ENCODE results near the gene KRTAP10-5. TPM values are rescaled to one million over a fixed set of nuclear protein-coding genes. Genes with fewer than 3 reads are reported as not detected.
A peak's percentile ranks its signal among the peaks of the same experiment; 100 is the strongest.
"Not testable (repeated sequence)": the region's sequence is repeated elsewhere in the genome, so short reads cannot be mapped to it uniquely, and the experiment has no call there.

KRTAP10-5 gene
- total RNA-seq, 2 experiments from 2014 or later, result not detected

DNA sequence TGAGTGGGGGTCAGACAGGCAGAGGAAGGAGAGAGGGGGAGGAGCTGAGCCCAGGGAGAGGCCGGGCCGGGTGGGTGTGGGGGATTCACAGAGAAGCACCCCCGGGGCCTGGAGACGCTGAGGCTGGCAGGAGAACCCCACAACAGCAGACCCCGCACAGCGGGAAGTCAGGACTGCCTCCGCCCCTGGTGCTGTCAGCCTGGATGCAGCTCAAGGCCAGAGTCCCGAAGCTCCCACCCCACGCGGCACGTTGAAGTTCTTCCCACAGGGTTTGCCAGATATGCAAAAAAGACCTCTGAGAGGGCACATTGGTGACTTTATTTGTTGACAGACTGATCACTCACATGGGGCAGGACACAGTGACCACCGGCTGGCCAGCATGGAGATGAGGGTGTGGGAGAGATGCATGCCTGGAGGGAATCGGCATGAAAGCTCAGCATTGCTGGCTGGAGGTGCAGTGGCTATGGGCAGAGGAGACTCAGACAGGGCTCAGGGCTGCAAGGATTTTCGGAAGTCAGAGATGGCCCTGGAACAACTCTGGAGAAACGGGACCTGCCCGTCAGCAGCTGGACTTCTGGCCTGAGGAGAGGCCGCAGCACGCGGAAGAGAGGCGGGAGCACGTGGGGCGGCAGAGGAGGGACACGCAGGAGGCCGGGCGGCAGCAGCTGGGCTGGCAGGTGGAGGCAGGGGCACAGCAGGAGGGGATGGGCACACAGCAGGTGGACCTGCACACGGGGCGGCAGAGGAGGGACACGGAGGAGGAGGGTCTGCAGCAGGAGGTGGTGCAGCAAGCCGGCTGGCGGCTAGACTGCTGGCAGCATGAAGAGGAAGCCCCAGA is 22.7 kb downstream of the KRTAP10-5 start:
- CTCF ChIA-PET, result no interaction called here
- H3K4me3 Mint-ChIP-seq, result no peak overlapping the region
- no peak for DNase-seq
- H3K36me3 Mint-ChIP-seq (ENCODE audit: low read depth), result no peaks in the 10 kb centered on the region
- no peaks in the 10 kb centered on the region for H3K4me1 Mint-ChIP-seq (ENCODE audit: low read depth)
- H3K27me3 Mint-ChIP-seq (ENCODE audit: low read depth), result no peaks in the 10 kb centered on the region
- peaks cover 18% of the 10 kb centered on the region for H3K9me3 Mint-ChIP-seq
- H3K27ac Mint-ChIP-seq, result no peak overlapping the region
- intact Hi-C loops (cut with micrococcal nuclease), result no loop called here

DNA sequence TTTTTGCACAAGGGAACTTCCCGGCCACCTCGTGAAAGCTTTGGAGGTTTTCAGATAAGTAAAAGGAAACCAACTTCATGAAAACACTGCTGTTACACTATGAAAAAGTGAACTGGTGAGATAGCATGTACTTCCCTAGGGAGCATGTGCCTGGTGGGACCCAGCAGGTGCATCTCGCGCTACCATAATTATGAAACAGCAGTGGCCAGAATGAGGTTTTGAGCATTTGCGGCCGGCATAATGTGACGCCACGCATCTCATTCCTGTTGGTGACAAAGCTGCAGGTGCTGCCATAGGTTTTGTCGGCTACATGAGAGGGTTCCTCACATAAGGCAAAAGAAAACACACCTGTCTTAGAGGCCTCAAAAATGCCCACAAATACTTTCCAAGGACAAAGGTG is 23.5 kb downstream of the KRTAP10-5 start:
- H3K36me3 Mint-ChIP-seq (ENCODE audit: low read depth), result no peaks in the 10 kb centered on the region
- no peak overlapping the region for H3K4me3 Mint-ChIP-seq
- intact Hi-C loops (cut with micrococcal nuclease), result no loop called here
- H3K9me3 Mint-ChIP-seq, result peaks cover 13% of the 10 kb centered on the region
- H3K4me1 Mint-ChIP-seq (ENCODE audit: low read depth), result no peaks in the 10 kb centered on the region
- no peak for DNase-seq
- CTCF ChIA-PET, result no interaction called here
- H3K27me3 Mint-ChIP-seq (ENCODE audit: low read depth), result no peaks in the 10 kb centered on the region
- H3K27ac Mint-ChIP-seq, result no peak overlapping the region

DNA sequence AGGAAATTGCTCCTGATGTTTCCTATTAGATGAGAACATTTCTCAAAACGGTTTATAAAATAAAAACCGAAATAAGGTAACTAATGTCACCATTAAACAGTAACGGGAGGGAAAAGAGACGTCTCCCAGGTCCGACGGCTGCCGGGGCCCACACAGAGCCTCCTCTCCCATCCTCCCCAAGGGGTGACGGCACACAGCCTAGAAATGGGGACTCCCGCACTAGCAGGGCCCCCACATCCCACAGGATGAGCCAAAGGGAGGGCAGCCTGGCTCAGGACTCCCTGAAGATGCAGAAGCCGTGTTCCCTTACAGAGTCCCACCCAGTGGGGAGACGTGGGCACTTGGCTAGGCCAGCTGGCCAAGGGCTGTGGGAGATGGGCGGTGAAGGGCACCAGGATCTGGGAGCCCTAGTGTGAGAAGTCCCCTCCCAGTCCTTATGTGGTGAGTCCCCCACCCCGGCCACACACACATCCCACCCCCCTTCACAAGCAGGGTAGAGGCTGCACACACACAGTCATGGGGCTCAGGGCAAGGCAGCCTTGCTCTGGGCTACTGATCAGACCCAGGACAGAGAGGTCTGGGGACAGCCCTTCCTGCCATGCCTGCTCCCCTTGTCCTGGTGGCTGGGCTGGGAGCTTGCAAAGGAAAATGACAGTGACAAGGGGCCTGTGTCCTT is 25.1 kb downstream of the KRTAP10-5 start:
- Mint-ChIP-seq H3K9me3 (peaks cover 8% of the 10 kb centered on the region), H3K4me3 (no peak overlapping the region), H3K36me3 (ENCODE audit: low read depth) (no peaks in the 10 kb centered on the region), H3K4me1 (ENCODE audit: low read depth) (no peaks in the 10 kb centered on the region), H3K27ac (no peak overlapping the region), H3K27me3 (ENCODE audit: low read depth) (no peaks in the 10 kb centered on the region)
- DNase-seq, result no peak
- CTCF ChIA-PET, result no interaction called here
- intact Hi-C loops (cut with micrococcal nuclease), result no loop called here

DNA sequence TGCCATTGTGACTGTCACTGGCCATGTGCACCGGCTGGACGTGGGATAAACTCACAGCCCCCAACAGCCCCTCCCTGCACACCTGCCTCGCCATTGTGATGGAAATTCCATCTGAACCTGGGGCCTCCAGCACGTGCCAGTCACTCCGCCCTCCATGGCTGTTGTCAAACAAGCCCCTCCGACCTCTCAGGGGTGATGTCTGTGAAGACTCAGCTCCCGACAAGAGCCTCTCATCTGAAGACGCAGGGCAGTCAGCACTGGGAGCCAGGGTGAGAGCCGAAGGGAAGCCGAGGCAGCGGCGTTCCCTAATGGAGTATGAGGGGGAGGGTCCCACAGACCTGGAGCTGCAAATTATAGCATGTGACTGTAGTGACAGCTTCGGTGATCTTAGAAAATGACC is 27.7 kb downstream of the KRTAP10-5 start:
- CTCF ChIA-PET, result no interaction called here
- H3K27me3 Mint-ChIP-seq (ENCODE audit: low read depth), result no peaks in the 10 kb centered on the region
- peaks cover 13% of the 10 kb centered on the region for H3K4me1 Mint-ChIP-seq (ENCODE audit: low read depth)
- H3K27ac Mint-ChIP-seq, result no peak overlapping the region
- intact Hi-C loops (cut with micrococcal nuclease), result no loop called here
- DNase-seq, result no peak
- H3K9me3 Mint-ChIP-seq, result peaks cover 8% of the 10 kb centered on the region
- H3K36me3 Mint-ChIP-seq (ENCODE audit: low read depth), result peaks cover 3% of the 10 kb centered on the region
- H3K4me3 Mint-ChIP-seq, result no peak overlapping the region

DNA sequence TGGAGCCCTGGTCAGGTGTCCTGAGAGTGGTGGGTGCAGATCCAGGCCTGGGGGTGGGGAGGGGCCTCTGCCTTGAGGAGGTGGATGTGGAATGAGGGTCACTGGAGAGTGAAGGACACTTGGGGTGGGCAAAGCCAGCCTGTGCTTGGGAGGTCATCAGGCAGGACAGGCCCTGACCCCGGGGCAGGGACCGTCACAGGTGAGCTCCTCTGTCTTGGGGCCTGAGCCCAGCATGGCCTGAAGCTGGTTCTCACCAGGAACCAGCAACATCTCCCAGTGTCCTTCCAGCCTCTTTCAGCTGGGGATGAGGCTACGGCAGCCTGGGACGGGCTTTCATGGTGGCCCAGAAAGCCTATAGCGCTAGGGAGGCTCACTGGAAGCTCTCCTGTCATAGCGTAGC is 28.3 kb downstream of the KRTAP10-5 start:
- H3K4me1 Mint-ChIP-seq (ENCODE audit: low read depth), result peaks cover 19% of the 10 kb centered on the region
- no peak overlapping the region for H3K27ac Mint-ChIP-seq
- DNase-seq, result no peak
- H3K27me3 Mint-ChIP-seq (ENCODE audit: low read depth), result no peaks in the 10 kb centered on the region
- no peak overlapping the region for H3K4me3 Mint-ChIP-seq
- peaks cover 13% of the 10 kb centered on the region for H3K9me3 Mint-ChIP-seq
- intact Hi-C loops (cut with micrococcal nuclease), result no loop called here
- CTCF ChIA-PET, result no interaction called here
- H3K36me3 Mint-ChIP-seq (ENCODE audit: low read depth), result peaks cover 8% of the 10 kb centered on the region

DNA sequence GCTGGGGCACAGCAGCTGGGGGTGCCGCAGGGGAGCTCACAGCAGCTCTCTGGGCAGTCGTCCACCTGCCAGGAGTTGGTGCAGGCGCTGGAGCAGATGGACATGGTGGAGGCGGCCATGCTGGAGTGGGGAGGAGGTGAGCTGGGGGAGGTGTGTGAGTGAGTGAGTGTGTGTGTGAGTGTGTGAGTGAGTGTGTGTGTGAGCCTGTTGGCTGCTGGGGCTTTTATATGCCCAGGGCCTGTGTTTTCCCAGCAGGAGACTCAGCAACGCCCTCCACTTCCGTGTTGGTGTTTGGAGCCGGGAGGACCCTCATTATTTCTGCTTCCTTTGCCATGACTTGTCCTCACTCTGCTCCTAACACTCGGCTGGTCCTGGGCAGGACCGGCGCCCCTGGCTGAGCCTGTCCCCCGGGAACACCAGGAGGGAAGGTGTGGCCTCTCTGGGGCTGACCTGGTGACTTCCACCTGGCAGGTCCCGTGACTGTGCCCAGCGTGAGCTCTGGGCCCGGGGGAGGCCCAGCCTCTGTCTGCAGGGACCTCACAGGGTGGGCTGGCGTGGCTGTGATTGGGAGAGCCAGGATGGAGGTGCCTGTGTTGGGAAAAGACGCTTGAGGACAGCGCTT is 29.0 kb downstream of the KRTAP10-5 start, which contains the start of gene KRTAP10-2:
Gene KRTAP10-2 (minus strand): TSS at position 166 of the 622 bp plus-strand sequence. CDS start 47 bp downstream, at position 119.
- CTCF ChIA-PET, result no interaction called here

DNA sequence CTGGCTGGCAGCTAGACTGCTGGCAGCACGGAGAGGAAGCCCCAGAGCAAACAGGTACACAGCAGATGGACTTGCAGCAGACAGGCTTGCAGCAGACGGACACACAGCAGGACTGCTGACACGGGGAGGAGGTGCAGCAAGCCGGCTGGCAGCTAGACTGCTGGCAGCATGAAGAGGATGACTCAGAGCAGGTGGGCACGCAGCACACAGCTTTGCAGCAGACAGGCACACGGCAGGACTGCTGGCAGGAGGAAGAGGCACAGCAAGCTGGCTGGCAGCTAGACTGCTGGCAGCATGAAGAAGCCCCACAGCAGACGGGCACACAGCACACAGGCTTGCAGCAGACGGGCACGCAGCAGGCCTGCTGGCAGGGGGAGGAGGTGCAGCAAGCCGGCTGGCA is 29.6 kb downstream of the KRTAP10-5 start:
- no peak overlapping the region for H3K27ac Mint-ChIP-seq
- peaks cover 15% of the 10 kb centered on the region for H3K36me3 Mint-ChIP-seq (ENCODE audit: low read depth)
- no peak for DNase-seq
- intact Hi-C loops (cut with micrococcal nuclease), result loop anchor here (2.0 kb wide), 1 partner anchor 78 kb away; no protein-coding TSS in a partner anchor
- H3K9me3 Mint-ChIP-seq, result peaks cover 20% of the 10 kb centered on the region
- no peak overlapping the region for H3K4me3 Mint-ChIP-seq
- no peaks in the 10 kb centered on the region for H3K27me3 Mint-ChIP-seq (ENCODE audit: low read depth)
- CTCF ChIA-PET, result no interaction called here
- H3K4me1 Mint-ChIP-seq (ENCODE audit: low read depth), result peaks cover 25% of the 10 kb centered on the region

More for the DNA sequence above, 29.0 kb downstream of the KRTAP10-5 start, which contains the start of gene KRTAP10-2:
- no peaks in the 10 kb centered on the region for H3K27me3 Mint-ChIP-seq (ENCODE audit: low read depth)
- H3K4me1 Mint-ChIP-seq (ENCODE audit: low read depth), result peaks cover 25% of the 10 kb centered on the region
- no peak within 1 kb of the TSS for H3K27ac Mint-ChIP-seq
- intact Hi-C loops (cut with micrococcal nuclease), result loop anchor here (2.0 kb wide), 1 partner anchor 77 kb away; no protein-coding TSS in a partner anchor
- H3K36me3 Mint-ChIP-seq (ENCODE audit: low read depth), result peaks cover 14% of the 10 kb centered on the region
- peaks cover 20% of the 10 kb centered on the region for H3K9me3 Mint-ChIP-seq
- no peak for DNase-seq
- H3K4me3 Mint-ChIP-seq, result no peak within 1 kb of the TSS

DNA sequence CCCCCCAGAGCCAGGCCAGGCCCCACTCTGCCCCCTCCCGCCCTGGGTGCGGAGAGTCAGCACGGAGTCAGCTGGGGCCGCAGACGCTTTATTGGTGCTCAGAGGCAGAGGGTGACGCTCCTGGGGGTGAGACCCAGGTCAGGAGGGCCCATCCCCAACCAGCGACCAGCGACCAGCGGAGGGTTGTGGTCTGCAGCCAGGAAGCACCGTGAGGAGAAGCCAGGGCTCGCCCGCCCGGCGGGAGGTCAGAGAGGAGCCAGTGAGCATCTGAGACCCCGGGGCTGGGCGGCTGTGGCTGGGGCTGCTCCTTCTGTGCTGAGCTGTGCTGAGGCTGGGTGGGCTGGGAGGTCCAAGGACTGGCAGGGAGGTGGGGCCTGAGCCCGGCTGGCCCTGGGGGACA is 30.1 kb downstream of the KRTAP10-5 start:
- DNase-seq; H3K27me3 Mint-ChIP-seq (ENCODE audit: low read depth); H3K4me3 Mint-ChIP-seq; H3K27ac Mint-ChIP-seq: not testable (repeated sequence)
- intact Hi-C loops (cut with micrococcal nuclease), result loop anchor here (2.0 kb wide), 1 partner anchor 79 kb away; no protein-coding TSS in a partner anchor
- CTCF ChIA-PET, result interaction anchor here (0.6 kb wide), 1 partner anchor 213 kb away, joined by 3 read pairs; no protein-coding TSS in a partner anchor
- peaks cover 25% of the 10 kb centered on the region for H3K4me1 Mint-ChIP-seq (ENCODE audit: low read depth)
- H3K36me3 Mint-ChIP-seq (ENCODE audit: low read depth), result peaks cover 15% of the 10 kb centered on the region
- H3K9me3 Mint-ChIP-seq, result peaks cover 21% of the 10 kb centered on the region

DNA sequence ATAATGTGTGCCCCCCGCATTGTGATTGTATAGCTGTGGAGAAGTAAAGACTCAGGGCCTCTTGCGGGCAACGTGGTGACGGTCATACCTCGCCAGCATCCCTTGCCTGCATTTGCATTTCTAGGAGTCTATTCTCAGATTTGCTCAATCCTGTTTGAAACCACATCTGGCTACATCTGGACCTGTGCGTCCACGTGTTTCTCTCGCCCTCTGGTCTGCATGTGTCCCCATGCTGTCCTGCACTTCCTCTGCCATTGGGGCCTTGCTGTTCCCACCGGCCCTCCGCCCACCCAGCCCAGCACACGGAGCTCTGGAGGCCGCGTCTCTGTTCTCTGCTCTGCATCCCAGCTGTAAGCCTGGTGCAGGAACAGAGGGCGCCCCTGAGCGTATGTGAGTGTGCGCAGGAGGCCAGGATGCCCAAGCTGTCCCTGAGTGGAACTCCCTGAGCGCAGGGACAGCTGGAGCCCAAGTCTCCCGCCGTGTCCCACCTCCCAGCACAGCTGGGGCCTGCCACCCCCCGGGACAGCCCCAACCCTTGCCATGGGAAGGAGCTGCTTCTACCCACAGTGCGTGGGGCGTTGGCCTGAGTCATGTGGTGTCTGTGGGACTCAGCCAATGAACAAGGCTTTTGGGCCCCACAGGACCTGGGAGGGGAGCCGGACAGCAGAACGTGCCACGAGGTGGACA is 30.7 kb downstream of the KRTAP10-5 start:
- Mint-ChIP-seq H3K27me3 (ENCODE audit: low read depth) (no peaks in the 10 kb centered on the region), H3K36me3 (ENCODE audit: low read depth) (peaks cover 15% of the 10 kb centered on the region), H3K9me3 (peaks cover 20% of the 10 kb centered on the region), H3K4me1 (ENCODE audit: low read depth) (peaks cover 25% of the 10 kb centered on the region), H3K27ac (no peak overlapping the region), H3K4me3 (no peak overlapping the region)
- CTCF ChIA-PET, result interaction anchor here (0.6 kb wide), 1 partner anchor 214 kb away, joined by 3 read pairs; no protein-coding TSS in a partner anchor
- no peak for DNase-seq
- intact Hi-C loops (cut with micrococcal nuclease), result loop anchor here (2.0 kb wide), 1 partner anchor 79 kb away; no protein-coding TSS in a partner anchor

DNA sequence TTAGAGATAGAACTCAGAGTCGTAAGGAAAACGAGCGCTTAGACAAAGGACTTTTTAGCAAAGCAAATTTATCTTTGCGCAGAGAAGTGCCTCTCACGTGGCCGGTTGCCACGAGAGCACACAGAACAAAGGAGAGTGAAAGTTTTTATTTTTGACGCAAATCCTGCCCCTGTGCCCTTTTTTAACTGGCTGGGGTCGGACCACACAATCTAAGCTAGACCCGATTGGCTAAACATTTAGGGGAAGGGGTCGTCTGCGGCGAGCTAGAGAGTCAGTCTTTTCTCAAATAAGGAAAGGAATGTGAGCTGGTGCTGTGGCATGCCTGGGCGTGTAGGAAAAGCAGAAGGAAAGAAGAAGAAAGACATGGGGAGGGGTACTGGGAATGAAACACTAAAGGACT is 31.5 kb downstream of the KRTAP10-5 start:
- intact Hi-C loops (cut with micrococcal nuclease), result no loop called here
- Mint-ChIP-seq H3K36me3 (ENCODE audit: low read depth) (peaks cover 15% of the 10 kb centered on the region), H3K9me3 (peaks cover 18% of the 10 kb centered on the region), H3K27ac (no peak overlapping the region), H3K4me1 (ENCODE audit: low read depth) (peaks cover 25% of the 10 kb centered on the region), H3K27me3 (ENCODE audit: low read depth) (no peaks in the 10 kb centered on the region), H3K4me3 (no peak overlapping the region)
- CTCF ChIA-PET, result no interaction called here
- no peak for DNase-seq

DNA sequence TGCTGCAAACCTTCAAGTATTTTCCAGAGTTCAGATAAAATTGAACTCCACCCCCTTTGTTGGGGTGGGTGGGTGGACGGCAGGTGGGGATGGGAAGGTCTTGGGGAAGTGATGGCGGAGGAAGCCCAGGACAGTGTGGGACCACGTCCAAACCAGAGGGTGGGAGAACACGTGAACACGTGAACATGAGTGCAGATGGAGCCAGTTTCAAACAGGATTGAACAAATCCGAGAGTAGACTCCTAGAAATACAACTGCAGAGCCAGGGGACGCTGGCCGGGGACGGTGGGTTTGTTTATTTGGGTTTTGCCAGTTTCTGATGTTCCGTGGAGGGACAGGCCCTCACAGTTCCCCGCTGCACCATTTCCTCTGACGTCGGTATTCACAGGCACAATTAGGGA is 32.0 kb downstream of the KRTAP10-5 start:
- Mint-ChIP-seq H3K4me1 (ENCODE audit: low read depth) (peaks cover 25% of the 10 kb centered on the region), H3K27me3 (ENCODE audit: low read depth) (no peaks in the 10 kb centered on the region), H3K4me3 (peak overlapping the region; percentile 22), H3K36me3 (ENCODE audit: low read depth) (peaks cover 15% of the 10 kb centered on the region), H3K27ac (peak overlapping the region; percentile 16), H3K9me3 (peaks cover 16% of the 10 kb centered on the region)
- no peak for DNase-seq
- CTCF ChIA-PET, result interaction anchor here (1.4 kb wide), 1 partner anchor 36 kb away, joined by 4 read pairs; no protein-coding TSS in a partner anchor
- intact Hi-C loops (cut with micrococcal nuclease), result no loop called here
